Sigmoid colon (tissue), 4 donors: ENCODE results near the gene STIL.

ENCODE experiments used
- CTCF ChIP-seq, 4 experiments: fragments of 450-650 bp in 3 of 4; fragments of 200-600 bp in 1 of 4; IDR thresholded peaks; one replicate each; pipeline ENCODE4 v1.5.1; 2016 to 2019; ENCODE audit warnings: antibody characterized with exemption in 4 of 4, mild to moderate bottlenecking in 3 of 4, moderate library complexity in 2 of 4
- POLR2AphosphoS5 ChIP-seq, 4 donors: sonication (generic); formaldehyde crosslinking; IDR thresholded peaks; one replicate each; pipeline ENCODE4 v1.6.1; 2017; ENCODE audit warnings: antibody characterized with exemption in 4 of 4

- TF ChIP-seq CTCF (IDR thresholded peaks at IDR 0.05) (no peak), POLR2AphosphoS5 (IDR thresholded peaks at IDR 0.05) (no peak)
These were observed 9.7 kb upstream of the STIL start for GRCh38 chr1:47323599-47324031.
